GM23248 (cell line): ENCODE data around the gene SERPINA5.

ENCODE experiments used
- EZH2 ChIP-seq: fragments of 200-600 bp; sonication (generic); IDR thresholded peaks from 2 replicates; pipeline ENCODE4 v1.6.1; 2018; ENCODE audit warnings: antibody characterized with exemption, mild to moderate bottlenecking; ENCODE audit not compliant: insufficient read depth, poor library complexity, severe bottlenecking
- EZH2phosphoT487 ChIP-seq: fragments of 200-600 bp; sonication (generic); IDR thresholded peaks from 2 replicates; pipeline ENCODE4 v1.6.1; 2018; ENCODE audit warnings: antibody characterized with exemption, moderate library complexity, mild to moderate bottlenecking, low read depth; ENCODE audit not compliant: insufficient read depth

DNA sequence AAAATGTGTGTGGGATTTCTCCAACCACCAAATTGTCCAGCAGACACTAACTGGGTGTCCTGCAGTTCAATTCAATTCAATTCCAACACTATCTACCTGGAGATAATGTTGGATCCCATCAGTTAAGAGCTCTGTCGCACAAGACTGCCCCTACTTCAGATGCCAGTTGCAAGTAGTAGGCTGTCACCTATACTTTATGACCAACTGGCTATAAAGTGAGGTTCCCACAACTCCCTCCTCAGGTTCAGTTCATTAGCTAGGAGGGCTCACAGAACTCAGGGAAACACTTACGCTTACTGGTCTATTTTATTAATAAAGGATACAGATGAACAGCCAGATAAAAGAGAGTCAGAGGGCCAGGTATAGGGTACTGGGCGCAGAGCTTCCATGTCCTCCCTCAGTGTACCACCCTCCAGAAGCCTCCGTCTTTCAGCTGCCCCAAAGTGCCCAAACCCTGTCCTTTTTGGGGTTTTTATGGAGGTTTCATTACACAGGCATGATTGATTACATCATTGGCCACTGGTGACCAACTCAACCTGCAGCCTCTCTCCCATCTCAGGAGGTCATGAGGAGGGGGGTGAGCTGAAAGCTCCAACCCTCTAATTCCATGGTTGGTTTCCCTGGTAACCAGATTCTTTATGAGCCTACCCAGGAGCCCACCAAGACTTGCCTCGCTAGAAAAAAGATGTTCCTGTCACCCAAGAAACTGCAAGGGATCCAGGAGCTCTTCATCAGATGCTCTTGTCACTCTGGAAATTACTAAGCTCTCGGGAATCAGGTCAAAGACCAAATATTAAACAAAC is 7.5 kb upstream of the SERPINA5 start:
- TF ChIP-seq EZH2 (no peak), EZH2phosphoT487 (no peak)
